Mucosa of rectum (tissue), 2 donors: Measurements from ENCODE around the gene NR4A3.

ENCODE experiments used
- H3K27ac ChIP-seq, 2 donors: one replicate each; pipeline ENCODE4 v1.7.0; 2013; ENCODE audit warnings: inconsistent platforms in 2 of 2, low read depth in 2 of 2, low read length in 2 of 2
- H3K27me3 ChIP-seq, 2 donors: one replicate each; pipeline ENCODE4 v1.7.0; 2013; ENCODE audit warnings: low read length in 2 of 2; ENCODE audit not compliant: control insufficient read depth in 2 of 2, insufficient read depth in 2 of 2
- H3K36me3 ChIP-seq, 2 donors: one replicate each; pipeline ENCODE4 v1.7.0; 2013; ENCODE audit warnings: low read length in 2 of 2; ENCODE audit not compliant: control insufficient read depth in 2 of 2, insufficient read depth in 2 of 2
- H3K4me1 ChIP-seq, 2 donors: one replicate each; pipeline ENCODE4 v1.7.0; 2013; ENCODE audit warnings: low read length in 2 of 2, mild to moderate bottlenecking in 1 of 2; ENCODE audit not compliant: control insufficient read depth in 2 of 2, insufficient read depth in 2 of 2
- H3K4me3 ChIP-seq, 2 donors: one replicate each; pipeline ENCODE4 v1.7.0; 2013; ENCODE audit warnings: low read length in 2 of 2
- H3K9ac ChIP-seq, 2 donors: one replicate each; pipeline ENCODE4 v1.7.0; 2013; ENCODE audit warnings: low read length in 2 of 2, low read depth in 1 of 2, mild to moderate bottlenecking in 1 of 2
- H3K9me3 ChIP-seq, 2 donors: one replicate each; pipeline ENCODE4 v1.7.0; 2013; ENCODE audit warnings: low read length in 2 of 2; ENCODE audit not compliant: control insufficient read depth in 2 of 2
- donor health status: healthy.
- donor health status: Normal muscosa, but diverticular disease.

The NR4A3 gene

DNA sequence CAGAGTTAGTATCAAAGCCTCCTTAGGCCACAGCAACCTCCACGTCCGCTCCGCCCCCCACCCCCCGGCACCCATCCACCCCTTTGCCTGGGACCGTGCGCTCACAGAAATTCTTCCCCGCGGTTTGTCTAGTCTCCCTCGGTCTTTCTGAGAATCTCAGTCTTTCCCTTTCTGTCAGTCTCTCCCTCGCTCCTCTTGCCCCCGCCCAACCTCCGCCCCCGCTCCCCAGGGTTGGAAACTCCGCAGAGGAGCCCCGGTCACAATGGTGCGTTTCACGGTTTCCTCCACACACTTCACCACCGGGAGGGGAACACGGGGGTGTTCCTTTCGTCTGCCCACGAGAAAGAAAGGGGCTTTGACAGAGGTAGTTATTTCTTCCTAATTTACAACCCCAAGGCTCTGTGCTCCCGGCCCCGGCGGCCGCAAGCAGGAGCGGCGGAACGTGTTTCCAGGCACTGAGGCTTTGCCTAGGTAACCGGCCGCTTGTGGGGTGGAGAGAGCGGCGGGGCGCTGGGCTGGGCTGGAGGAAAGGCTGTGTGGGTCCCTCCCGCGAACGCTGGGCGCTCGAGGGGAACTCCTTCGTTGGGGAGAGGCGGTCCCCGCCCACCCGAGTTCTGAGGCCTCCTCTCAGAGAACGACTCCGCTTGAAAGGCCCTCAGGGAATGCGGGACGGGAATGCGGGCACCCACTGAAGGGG lies 2.1 kb downstream of the NR4A3 start:
- peaks cover 43 to 49% of the 10 kb centered on the region in 2 donors for H3K4me1 ChIP-seq
- no peaks in the 10 kb centered on the region for H3K9me3 ChIP-seq
- H3K4me3 ChIP-seq: peak overlapping the region; percentile 84 to 99
- H3K9ac ChIP-seq: no peak overlapping the region
- no peaks in the 10 kb centered on the region for H3K36me3 ChIP-seq
- no peak overlapping the region for H3K27ac ChIP-seq
- H3K27me3 ChIP-seq: peaks cover 38 to 63% of the 10 kb centered on the region in 2 donors

DNA sequence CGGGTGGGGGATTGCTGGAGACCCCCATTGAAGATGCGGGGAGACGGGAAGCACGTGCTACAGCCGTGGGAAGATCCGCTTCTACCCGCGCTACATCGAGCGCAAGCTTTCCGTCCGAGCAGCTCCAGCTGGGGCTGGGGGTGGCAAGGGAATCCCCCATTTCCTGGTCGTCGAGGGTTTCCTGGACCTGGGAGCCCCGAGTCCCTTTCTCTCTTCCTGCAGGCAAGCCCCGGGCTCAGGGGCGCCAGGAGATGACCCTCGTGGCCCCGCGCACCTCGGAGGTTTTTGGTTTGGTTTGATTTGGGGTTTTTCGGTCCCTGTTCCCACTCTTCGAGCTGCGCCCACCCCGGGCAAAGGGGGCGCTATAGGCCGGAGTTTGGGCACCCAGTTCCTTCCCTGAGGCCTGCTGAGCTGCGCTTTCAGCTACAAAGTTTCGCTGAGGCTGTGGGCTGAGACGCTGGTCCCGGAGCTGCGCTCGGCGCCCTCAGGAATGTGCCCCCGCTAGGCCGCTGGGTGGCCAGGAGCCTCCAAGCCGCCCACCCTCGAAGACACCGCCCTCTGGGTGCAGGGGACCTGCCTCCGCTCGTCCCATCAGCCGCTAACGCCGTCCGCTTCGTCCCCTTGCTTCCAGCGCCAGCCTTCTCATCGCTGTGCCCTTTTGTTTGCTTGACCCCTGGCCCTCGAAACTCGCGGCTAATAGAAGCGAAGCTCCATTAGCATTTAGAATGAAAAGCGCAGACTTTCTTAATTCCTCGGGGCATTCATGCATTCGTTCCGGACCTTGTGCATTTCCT lies 2.9 kb downstream of the NR4A3 start:
- Histone ChIP-seq H3K27ac (no peak overlapping the region), H3K4me3 (peak overlapping the region; percentile 84 to 99), H3K36me3 (no peaks in the 10 kb centered on the region), H3K4me1 (peaks cover 43% of the 10 kb centered on the region in 2 donors), H3K9ac (no peak overlapping the region), H3K27me3 (peaks cover 45 to 66% of the 10 kb centered on the region in 2 donors), H3K9me3 (no peaks in the 10 kb centered on the region)

DNA sequence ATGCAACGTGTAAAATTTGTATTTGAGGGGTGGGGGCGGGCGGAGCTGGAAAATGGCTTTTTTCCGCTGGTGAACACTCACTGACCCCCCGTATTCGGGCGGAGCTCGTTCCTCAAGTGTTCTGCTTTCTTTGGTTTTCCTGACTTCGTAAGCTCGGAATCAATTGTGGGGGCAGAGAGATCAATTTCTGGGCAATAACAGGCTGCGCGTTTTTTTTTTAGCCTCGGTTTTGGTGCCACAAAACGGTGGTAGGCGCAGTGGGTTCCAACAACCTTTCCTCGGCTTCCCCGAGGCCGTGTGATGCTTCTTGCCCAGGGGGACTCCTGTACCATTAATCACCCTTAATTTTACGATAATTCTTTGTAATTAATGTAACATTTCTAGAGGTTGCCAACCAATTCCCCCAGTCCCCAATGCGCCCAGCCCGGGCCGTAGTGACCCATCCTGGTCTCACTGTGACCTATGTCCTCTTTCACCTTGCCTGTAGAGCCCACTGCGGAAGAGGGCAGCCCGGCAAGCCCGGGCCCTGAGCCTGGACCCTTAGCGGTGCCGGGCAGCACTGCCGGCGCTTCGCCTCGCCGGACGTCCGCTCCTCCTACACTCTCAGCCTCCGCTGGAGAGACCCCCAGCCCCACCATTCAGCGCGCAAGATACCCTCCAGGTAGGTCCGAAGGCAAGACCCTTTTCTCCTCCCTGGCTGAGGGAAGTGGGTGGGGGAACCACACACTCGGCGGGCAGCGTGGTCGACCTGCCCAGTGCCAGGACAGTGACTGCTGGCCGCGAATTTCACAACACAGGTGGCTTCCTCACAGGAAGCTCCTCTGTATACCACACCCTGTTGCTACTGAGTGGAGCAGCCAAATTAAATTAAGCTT lies 3.7 kb downstream of the NR4A3 start:
- H3K9me3 ChIP-seq: no peaks in the 10 kb centered on the region
- no peak overlapping the region for H3K9ac ChIP-seq
- peaks cover 40% of the 10 kb centered on the region in 2 donors for H3K4me1 ChIP-seq
- peaks cover 45 to 66% of the 10 kb centered on the region in 2 donors for H3K27me3 ChIP-seq
- H3K36me3 ChIP-seq: no peaks in the 10 kb centered on the region
- peak overlapping the region in 1 of 2 donors; percentile 84 for H3K4me3 ChIP-seq
- H3K27ac ChIP-seq: no peak overlapping the region

DNA sequence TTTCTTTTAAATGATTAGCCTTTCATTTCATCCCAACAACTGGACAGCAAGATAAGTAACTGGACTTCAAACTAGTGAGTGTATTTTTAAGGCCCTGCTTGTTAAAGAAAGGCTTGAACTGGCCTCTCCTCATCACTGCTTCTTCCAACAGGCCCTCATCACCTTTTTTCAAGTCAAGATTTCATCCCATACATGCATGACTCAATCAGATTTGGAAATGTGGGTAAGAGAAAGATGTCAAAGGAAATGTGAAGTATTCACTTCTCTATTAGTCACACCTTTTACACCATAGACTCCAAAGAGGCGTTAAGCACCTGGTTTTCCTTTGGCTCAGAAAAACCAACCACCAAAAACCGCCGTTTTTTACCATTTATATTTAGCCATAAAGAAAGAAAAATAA lies 4.9 kb downstream of the NR4A3 start:
- Histone ChIP-seq H3K27me3 (peaks cover 45 to 66% of the 10 kb centered on the region in 2 donors), H3K9me3 (no peaks in the 10 kb centered on the region), H3K4me3 (no peak overlapping the region), H3K36me3 (no peaks in the 10 kb centered on the region), H3K27ac (no peak overlapping the region), H3K9ac (no peak overlapping the region), H3K4me1 (peaks cover 33% of the 10 kb centered on the region in 2 donors)

DNA sequence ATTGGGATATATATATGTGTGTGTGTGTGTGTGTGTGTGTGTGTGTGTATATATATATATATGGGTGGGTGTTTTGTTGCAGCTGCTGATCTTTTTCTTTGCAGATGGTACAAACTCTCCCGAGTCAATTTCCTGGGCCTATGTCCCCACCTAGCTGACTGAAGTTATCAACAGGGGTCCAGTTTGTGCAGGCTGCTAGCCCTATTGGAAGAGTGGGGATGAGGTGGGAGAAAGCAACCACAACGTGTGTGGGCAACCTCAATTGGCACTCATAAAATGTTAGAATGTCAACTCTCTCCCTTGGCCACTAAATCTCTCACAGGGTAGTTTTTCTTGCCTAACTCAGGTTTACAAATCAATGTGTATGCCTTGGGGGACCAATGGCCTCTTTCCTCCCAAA lies 5.6 kb downstream of the NR4A3 start:
- H3K4me3 ChIP-seq: no peak overlapping the region
- H3K27ac ChIP-seq: no peak overlapping the region
- peaks cover 29% of the 10 kb centered on the region in 2 donors for H3K4me1 ChIP-seq
- no peaks in the 10 kb centered on the region for H3K36me3 ChIP-seq
- no peak overlapping the region for H3K9ac ChIP-seq
- peaks cover 45 to 63% of the 10 kb centered on the region in 2 donors for H3K27me3 ChIP-seq
- no peaks in the 10 kb centered on the region for H3K9me3 ChIP-seq

DNA sequence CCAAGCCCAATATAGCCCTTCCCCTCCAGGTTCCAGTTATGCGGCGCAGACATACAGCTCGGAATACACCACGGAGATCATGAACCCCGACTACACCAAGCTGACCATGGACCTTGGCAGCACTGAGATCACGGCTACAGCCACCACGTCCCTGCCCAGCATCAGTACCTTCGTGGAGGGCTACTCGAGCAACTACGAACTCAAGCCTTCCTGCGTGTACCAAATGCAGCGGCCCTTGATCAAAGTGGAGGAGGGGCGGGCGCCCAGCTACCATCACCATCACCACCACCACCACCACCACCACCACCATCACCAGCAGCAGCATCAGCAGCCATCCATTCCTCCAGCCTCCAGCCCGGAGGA lies 6.3 kb downstream of the NR4A3 start:
- Histone ChIP-seq H3K36me3 (no peaks in the 10 kb centered on the region), H3K9me3 (no peaks in the 10 kb centered on the region), H3K4me1 (peaks cover 22% of the 10 kb centered on the region in 2 donors), H3K27ac (no peak overlapping the region), H3K4me3 (no peak overlapping the region), H3K9ac (no peak overlapping the region), H3K27me3 (peaks cover 43 to 55% of the 10 kb centered on the region in 2 donors)

DNA sequence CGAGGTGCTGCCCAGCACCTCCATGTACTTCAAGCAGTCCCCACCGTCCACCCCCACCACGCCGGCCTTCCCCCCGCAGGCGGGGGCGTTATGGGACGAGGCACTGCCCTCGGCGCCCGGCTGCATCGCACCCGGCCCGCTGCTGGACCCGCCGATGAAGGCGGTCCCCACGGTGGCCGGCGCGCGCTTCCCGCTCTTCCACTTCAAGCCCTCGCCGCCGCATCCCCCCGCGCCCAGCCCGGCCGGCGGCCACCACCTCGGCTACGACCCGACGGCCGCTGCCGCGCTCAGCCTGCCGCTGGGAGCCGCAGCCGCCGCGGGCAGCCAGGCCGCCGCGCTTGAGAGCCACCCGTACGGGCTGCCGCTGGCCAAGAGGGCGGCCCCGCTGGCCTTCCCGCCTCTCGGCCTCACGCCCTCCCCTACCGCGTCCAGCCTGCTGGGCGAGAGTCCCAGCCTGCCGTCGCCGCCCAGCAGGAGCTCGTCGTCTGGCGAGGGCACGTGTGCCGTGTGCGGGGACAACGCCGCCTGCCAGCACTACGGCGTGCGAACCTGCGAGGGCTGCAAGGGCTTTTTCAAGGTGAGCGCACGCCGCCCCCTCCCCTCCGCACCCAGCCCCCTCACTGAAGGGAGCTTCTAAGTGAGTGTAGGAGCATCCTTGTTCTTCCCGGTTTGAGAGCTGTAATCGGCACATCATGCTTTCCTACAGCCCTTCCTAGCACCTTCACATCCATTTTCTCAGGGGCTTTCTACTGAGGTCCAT lies 6.9 kb downstream of the NR4A3 start:
- H3K4me3 ChIP-seq: no peak overlapping the region

DNA sequence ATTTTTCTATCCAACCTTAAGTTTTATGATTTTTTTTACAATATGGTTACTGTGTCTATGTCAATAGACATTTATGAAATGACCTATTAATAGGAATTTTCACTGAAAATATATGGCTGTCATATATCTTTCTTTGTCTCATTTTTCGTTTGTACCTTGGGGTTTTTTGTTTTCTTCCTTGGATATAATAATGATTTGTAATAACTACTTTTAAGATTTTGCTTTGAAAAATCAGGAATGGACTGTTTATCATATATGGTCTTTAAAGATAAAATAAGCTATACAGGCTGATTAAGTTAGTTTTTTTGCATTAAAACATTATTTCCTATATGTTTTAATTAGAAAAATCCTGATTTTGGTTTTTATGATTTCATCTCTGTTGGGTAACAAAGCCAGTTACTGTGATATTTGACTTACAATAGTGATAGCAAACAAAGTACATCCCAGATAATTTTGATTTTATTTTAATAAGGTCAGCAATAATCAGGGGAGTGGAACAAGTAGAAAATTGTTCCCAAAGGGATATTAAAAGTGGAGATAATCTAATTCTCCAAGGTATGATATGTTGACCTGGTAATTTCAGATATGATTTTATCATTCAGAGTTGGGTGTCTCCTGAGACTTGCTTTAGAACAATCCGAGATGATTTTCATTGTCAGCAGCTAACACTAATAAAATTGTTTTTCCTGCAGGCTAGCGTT lies 10.3 kb downstream of the NR4A3 start:
- Histone ChIP-seq H3K4me1 (peaks cover 0 to 2% of the 10 kb centered on the region in 2 donors), H3K9ac (no peak overlapping the region), H3K36me3 (no peaks in the 10 kb centered on the region), H3K4me3 (no peak overlapping the region), H3K27ac (no peak overlapping the region), H3K27me3 (peaks cover 16 to 19% of the 10 kb centered on the region in 2 donors), H3K9me3 (no peaks in the 10 kb centered on the region)

More for the DNA sequence above, 6.9 kb downstream of the NR4A3 start:
- Histone ChIP-seq H3K9ac (no peak overlapping the region), H3K36me3 (no peaks in the 10 kb centered on the region), H3K27me3 (peaks cover 39 to 51% of the 10 kb centered on the region in 2 donors), H3K27ac (no peak overlapping the region), H3K4me1 (peaks cover 17 to 18% of the 10 kb centered on the region in 2 donors), H3K9me3 (no peaks in the 10 kb centered on the region)

DNA sequence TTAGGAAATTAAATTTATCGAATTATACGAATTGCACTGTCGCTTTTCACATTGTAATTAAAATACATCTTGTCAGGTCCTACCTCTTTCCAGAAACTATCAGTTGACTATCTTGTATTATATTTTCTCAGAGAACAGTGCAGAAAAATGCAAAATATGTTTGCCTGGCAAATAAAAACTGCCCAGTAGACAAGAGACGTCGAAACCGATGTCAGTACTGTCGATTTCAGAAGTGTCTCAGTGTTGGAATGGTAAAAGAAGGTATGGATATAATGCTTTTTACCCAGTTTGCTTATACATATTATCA lies 10.8 kb downstream of the NR4A3 start:
- H3K36me3 ChIP-seq: no peaks in the 10 kb centered on the region
- no peak overlapping the region for H3K9ac ChIP-seq
- no peak overlapping the region for H3K27ac ChIP-seq
- no peaks in the 10 kb centered on the region for H3K4me1 ChIP-seq
- H3K4me3 ChIP-seq: no peak overlapping the region
- H3K9me3 ChIP-seq: no peaks in the 10 kb centered on the region
- peaks cover 14 to 16% of the 10 kb centered on the region in 2 donors for H3K27me3 ChIP-seq
